Superior temporal gyrus (tissue), 1 donor: ENCODE measurements around the gene FSD1.
A peak's percentile ranks its signal among the peaks of the same experiment; 100 is the strongest.

Source experiments
- DNase-seq: peaks from one replicate; pipeline ENCODE4 v3.0.0-alpha.2; 2016; ENCODE audit errors: extremely low spot score

FSD1 gene

DNA sequence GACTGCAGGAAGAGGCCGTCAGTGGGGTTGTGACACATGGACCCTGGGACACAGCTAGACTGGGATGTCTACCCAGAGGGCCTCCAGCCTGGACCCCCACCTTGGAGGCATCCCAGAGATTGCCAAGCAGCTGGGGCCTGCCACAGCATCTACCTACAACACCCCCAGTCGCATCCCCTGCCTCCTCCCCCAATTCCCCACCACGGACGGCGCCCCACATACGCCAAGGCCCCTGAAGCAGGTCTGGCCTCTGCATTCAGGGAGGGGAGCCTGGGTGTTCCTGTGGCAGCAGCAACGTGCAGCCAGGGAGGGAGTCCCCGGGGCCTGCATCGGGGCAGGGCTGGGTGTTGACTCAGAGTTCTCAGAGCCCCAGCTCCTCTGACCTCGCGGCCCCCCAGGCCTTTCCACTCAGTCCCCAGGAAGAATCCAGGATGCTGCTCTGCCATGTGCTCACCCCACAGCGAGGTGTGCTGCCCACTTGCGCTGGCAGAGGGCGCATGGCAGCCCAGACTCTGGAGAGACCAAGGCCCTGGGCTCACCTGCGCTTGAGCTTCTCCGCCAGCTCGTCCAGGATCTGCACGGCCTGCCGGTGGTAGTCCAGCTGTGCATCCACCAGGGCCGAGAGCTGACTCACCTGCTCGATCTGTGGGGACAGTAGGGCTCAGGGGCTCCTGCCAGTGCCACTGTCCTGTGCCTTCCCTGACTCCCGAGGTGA lies 58.6 kb downstream of the FSD1 start:
- no peak for DNase-seq

GRCh38 chr19:4363571-4364304 lies 59.3 kb downstream of the FSD1 start:
- DNase-seq = no peak

DNA sequence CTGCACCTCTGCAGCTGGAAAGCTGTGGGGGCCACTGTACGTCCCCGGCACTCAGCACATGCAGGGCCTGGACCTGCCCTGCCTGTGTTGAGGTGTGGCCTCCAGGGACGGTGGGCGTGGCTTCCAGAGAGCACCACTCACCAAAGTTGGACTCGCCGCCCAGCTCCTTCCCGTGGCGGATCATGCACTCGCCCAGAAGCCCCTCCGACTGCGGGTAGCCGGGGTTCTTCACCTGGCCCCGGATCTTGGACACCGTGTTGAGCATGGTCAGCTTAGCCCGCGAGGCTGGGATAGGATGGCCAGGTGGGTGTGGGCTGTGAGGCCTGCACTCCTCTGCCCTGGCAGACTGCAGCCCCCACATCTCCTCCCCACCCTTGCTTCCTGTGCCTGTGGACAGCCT lies 60.9 kb downstream of the FSD1 start:
- no peak for DNase-seq

DNA sequence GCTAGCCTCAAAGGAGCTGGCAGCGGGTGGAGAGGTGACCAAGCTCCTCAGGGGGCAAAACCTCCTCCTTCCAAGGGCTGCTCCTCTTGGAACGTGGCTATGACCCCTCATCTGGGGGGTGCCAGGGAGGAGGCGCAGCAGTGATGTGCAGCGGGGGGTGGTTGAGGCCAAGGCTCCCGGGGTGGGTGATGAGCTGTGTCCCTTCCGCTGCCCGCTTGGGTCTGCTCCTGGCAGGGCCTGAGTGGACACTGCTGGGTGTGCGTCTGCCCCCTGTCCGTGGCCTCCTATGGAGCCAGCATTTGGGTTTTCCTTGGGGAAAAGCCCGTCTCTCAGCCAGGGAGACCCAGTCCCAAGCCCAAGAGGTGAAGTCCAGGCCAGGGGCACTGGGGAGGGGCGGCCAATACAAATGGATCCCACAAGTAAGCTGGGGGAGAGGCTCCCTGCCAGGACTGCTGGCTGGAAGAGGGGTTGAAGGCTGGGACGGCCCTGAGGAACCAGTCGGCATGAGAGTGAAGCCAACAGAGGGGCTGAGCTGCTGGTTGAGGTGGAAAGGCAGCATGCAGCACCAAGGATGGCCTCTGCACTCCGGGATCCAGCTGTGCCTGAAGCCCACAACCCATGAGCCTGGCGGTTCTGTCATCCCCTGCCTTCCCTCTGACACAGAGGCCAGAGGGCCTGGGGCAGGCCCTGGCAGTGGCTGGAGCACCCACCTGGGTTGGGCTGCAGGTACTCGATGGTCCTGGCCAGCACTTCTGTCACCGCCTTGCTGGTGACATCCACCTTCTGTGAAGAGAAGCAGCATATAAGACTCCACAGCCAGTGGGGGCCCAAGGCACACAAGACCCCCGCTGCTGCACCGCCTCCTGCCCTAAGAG lies 61.6 kb downstream of the FSD1 start:
- DNase-seq = no peak

DNA sequence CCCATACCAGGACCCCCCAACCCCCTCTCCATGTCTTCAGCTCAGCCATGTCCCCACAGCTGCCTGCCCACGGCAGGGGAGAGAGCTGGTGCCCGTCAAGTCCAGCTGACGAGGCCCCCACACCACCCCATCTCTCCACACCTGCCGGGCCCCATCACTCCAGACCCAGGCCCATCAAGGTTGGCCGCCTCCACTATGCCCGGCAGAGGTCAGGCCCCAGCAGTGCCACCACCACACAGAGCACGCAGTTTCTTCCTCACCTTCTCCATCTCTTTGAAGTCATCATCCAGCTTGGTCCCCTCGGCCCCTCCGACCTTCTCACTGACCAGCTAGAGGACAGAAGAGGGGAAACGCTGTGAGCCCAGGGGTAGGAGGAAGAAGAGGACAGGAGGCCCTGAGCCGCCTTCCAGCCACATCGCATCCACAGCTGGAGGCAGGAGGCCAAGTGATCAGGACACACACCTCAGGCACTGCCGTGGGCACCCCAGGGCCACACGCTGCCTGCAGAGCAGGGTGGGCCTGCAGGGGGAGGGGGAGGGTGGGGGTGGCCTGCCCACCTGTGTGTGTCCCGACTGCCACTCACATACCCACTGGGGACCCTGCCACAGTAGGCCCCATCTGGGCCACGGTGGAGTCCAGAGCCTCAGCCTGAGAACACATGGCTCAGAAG lies 62.4 kb downstream of the FSD1 start:
- no peak for DNase-seq

DNA sequence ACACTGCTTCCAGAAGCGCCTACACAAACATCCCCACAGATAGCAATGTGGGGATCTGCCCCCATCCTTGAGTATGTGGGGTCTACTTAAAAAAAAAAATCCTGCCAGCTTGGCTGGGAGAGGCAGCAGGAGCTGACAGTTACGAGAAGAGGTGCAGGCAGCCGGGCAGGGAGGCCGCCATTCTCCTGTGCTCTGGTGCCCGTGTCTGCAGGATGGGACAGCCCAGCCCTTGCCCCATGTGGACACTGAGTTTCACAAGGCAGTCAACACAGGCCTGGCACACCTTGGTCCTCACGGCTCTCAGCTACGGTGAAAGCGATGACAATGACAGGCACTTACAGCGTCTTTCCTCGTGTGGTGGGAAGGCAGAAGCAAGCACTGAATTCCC lies 62.9 kb downstream of the FSD1 start:
- no peak for DNase-seq

DNA sequence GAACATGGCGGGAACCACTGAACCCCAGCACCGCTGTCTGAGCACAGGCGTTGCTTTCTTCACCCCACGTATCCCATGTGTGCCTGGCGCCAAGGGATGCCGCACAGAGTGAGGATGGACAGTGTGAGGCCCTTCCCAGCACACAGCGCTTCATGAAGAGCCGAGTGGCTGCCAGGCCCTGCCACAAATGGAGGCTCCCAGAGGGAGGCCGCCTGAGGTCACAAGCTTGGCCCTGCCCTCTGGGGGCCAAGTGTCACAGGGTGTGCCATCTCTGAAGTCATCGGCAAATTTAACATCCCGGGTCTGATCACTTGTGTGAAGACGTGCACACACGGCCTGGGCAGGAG lies 63.4 kb downstream of the FSD1 start:
- no peak for DNase-seq

DNA sequence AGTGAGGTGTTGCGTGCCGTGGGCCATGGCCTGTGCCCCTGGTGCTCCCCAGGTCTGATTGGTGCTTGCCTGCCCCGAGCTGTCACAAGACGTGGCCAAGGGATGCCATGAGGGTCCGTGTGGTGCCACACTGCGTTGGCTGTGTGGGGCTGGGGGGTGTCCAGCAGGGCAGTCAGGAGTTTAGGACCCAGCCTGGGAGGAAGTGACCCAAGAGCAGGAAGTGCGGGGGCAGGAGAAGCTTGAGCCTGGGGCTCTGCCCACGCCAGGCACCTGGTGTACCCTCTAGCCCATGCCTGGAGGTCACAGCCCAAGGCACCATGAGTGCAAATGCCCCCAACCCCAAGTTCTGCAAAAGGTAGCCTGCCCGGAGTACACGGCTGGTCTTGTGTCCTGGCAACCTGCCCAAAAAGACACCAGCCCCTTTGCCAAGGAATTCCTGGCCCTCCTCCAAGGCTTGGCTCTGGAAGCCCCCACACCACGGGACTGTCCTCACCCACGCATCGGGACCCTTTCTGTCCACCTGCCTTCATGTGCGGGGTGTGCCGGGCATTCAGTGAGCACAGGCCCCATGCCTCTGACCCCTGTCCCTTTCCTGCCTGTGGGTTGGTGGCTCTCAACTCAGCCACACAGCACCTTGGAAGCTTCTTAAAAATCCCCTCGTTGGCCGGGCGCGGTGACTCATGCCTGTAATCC lies 63.9 kb downstream of the FSD1 start:
- DNase-seq = no peak

DNA sequence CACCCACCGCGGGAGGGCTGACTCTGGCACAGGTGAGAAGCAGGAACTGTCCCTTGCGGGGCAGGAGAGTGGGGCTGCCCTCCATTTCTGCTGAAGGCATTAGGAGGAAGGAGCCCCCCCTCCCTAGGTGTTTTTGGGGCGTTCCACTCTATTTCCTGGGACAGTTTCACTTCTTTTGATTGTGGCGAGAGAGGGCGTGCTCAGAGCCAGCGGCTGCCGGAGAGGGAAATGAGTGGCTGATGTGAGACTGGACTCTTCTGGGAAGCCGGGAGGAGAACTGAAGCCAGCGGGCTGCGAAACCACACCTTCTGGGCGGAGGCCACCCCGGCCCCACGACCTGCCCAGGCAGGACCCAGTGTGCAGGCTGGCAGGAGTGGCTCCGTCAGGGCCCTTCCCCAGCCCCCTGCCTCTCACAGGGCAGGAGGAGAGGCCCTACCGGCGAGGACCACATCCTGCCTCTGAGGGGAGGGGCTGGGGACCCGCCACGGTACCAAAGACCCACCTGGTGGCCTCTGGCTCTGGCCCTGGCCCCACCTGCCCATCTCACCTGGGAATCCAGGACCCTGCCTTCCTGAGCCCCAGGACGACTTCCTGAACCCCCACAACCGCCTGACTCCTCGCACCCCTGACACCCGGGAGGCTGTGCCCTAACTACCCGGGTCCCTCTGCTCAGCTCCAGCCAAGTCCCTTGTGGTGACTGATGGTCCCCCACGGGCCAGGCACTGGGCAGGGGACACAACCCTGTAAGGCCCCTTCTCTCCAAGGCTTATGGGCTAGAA lies 64.9 kb downstream of the FSD1 start:
- no peak for DNase-seq

DNA sequence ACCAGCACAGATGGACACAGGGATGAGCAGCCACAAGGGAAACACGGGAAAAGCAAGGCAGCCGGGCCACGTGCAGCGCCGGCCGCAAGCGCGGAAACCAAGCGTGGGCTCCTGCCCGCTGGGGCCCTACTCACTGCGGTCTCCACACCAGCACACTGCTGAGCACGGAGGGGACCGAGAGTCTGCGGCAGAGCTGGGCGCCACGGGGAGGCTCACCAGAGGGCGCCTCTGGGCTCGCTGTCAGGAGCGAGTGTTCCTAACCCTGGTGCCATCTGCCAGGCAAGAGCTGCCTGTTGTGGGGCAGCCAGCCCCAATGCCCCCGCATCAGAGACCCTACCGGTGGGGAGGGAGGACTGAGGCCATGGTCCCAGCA lies 65.5 kb downstream of the FSD1 start:
- DNase-seq = peak; percentile 77

GRCh38 chr19:4370418-4371041 lies 66.1 kb downstream of the FSD1 start:
- no peak for DNase-seq

DNA sequence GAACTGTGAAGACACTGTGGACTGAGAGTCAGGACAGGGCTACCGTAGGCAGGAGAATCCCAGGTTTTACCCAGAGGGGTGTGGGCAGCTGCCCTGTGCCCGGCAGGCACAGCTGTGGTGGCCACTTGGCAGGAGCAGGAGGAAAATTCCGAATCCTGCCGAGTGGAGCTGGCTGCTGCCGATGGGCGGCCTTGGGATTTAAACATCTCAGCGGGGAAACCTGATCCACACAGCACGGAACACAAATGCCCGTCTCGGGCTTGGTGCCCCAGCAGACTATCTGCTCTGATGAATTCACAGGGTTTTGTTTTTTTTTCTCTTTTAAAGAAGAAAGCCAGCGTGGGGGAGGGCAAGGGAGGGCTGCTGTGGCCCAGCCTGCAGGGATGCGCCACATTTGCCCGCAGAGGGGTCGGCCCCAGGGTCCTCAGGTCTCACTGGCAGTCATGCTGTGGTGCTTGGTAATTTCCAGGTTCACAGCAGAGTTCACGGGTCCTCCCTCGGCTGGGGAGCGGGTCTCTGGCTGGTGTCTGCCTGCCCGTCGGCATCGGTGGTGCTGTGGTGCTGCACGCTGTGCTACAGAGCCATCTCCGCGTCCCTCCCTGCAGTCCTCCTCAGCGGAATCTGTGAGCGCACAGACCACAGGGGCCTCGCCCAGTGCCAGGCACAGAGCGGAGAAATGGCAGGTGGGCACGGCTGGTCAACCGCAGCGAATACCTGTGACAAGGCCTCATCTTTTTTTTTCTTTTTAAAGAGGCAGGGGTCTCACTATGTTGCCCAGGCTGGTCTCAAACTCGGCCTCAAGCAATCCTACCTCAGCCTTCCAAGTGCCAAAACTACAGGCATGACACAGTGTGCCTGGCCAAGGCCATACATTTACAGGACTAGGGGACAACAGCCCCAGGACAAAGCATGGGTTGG lies 67.1 kb downstream of the FSD1 start:
- DNase-seq = no peak

DNA sequence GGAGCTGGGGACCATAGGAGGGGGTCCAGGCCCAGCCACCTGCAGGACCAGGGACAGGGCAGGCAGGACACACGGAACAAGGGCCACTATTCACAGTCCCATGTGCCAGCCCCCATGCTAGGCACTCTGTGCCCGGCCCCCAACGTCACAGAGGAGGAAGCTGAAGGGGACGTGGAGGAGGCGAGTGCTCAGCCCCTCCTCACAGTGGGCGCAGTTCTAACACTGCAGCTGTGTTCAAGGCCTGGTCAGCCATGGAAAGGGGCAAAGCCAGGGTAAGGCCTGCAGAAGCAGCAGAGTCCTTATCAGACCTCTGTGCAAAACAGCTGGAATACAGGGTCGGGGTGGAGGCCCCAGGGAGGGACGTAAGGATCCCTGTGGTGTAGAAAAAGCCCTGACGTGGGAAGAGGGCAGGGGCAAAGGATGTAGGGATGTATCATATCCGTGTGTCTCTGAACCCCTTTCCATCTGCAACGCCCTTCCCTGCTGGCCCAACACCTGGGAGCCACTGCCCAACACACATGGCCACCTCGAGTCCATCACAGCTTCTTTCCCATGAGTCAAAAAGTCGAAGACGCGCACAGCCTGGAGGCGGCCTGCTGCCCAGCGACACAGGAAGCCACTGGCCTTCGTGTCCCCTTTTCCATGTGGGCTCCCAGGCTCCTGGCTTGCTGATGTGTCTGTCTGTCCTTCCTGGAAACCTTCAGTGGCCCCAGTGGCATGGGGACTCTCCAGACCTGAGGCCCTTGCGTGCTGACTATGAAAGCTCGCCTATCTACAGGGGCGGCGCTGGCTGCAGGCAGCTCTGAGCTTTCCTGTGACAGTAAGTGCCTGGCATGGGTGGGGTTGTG lies 68.0 kb downstream of the FSD1 start:
- DNase-seq = no peak

DNA sequence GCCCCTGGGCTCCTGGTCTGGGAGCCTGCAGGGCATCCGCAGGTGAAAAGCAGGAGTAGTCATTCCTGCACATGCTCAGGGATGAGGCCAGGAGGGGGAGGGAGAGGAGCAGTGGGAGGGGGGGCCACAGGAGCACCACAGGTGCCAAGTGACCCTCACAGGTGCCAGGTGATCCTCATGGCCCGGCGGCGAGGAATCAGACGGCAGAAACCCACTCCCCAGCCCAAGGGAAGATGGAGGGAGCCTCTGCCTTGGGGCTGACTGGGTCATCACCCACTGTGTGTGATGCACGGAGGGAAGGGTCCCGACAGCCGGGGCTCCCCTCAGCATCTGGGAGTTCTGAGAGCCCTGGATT lies 68.6 kb downstream of the FSD1 start:
- DNase-seq = no peak
